Measurements from ENCODE around the gene OVCA2.

Gene OVCA2

DNA sequence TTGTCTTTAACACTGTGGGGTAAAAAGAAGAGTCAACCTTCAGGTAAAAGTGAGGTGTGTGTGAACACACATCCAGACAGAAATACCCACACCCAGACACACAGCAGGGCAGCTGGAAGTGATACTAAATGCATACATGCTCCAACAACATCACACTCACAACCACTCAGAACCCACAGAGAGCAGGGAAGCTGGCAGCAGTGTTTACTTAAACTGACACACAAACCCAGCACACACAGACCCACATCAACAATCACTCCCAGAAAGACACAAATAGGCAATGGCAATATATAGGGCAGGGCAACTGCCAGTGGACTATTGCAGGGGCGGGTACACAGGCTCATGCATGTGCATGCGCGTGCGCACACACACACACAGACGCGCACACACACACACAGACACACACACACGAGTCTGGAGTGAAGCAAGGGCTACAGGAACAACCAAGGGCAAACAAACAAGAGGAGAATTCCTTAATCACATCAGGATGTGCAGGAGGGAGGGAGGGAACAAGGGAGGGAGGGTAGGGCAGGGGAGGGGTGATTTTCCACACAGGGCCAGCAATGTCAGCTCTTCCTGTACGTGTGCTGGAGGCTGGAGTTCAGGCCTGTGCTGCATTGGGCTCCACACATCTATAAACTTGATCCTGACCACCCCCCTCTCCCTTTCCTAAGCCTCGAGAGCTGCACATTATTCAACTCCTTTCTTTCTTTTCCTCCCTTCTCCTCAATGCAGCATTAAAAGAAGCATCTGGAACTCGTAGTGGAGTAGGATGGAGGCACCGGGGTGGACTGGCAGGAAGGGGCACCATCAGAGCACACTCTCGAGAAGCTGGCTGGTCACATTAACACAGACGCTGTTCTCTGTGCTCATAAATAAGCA, 43.2 kb downstream of the OVCA2 start:
- DNase-seq (ENCODE audit: low read depth, low spot score), result no peak

DNA sequence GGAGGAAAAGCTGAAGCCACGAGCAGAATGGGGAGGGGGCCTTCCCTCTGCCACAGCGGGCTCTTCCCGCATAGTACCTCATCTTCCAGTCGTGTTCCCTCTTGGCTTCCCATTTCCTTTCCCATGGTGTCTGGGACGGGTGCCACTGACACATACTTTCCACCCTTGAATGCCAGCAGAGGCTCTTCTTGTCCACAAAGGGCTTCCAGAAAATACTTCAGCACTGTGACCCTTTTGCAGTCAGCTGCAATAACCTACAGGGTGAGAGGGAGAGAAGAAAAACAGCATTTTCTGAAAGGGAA, 43.8 kb downstream of the OVCA2 start:
- no peak for DNase-seq (ENCODE audit: low read depth, low spot score)

- DNase-seq (ENCODE audit: low read depth, low spot score), result no peak
These were observed 44.5 kb downstream of the OVCA2 start for GRCh38 chr17:2086306-2086705.

- peak; percentile 30 for DNase-seq (ENCODE audit: low read depth, low spot score)
These were observed 45.9 kb downstream of the OVCA2 start for GRCh38 chr17:2087597-2088211.

- no peak for DNase-seq (ENCODE audit: low read depth, low spot score)
These were observed 47.2 kb downstream of the OVCA2 start for GRCh38 chr17:2089021-2089422.

DNA sequence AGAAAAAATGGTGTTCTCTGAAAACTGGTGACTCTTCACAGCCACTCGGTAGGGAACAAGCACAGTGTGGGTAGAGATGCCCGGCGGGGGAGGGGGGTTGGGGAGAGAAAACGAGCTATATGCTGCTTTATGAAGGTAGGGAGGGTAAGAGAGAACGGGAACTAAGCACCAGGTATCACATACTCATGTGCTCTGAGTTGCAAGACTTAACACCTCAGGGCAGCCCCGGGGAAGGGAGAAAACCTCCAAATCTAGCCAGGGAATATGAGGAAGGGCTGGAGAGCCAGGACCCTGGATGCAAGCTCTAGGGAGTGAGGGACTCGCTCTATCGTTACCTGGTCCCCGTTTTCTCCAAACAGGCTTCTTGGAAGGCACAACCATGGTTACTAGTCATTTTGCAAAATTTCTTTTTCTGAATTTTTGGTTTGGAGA, 48.4 kb downstream of the OVCA2 start:
- DNase-seq (ENCODE audit: low read depth, low spot score), result no peak

GRCh38 chr17:2090804-2091534, 49.1 kb downstream of the OVCA2 start:
- no peak for DNase-seq (ENCODE audit: low read depth, low spot score)

- no peak for DNase-seq (ENCODE audit: low read depth, low spot score)
These were observed 50.4 kb downstream of the OVCA2 start for GRCh38 chr17:2092253-2092652.

All from activated naive CD8-positive, alpha-beta T cell treated with anti-CD3 and anti-CD28 coated beads, Interleukin-2, amount 50 U/mL, for 16 hours (primary cell).